K562 (cell line): ENCODE measurements around the gene ZNF687.

ENCODE experiments used
- HDAC2 ChIP-seq: fragments of 450-650 bp; IDR thresholded peaks from 2 replicates; pipeline ENCODE4 v1.6.1; 2016; ENCODE audit warnings: mild to moderate bottlenecking
- SETDB1 ChIP-seq: IDR thresholded peaks from one replicate; pipeline ENCODE4 v1.6.1; 2012; ENCODE audit warnings: low read length, control low read depth, inconsistent platforms
- YY1 ChIP-seq, 3 experiments: IDR thresholded peaks; 2 replicates each; pipeline ENCODE4 v1.6.1; 2011; ENCODE audit warnings: low read length in 2 of 3, mild to moderate bottlenecking in 2 of 3, moderate library complexity in 2 of 3, borderline replicate concordance in 1 of 3, control low read depth in 1 of 3, low read depth in 1 of 3; ENCODE audit not compliant: insufficient read depth in 3 of 3, insufficient replicate concordance in 2 of 3, control insufficient read depth in 1 of 3, insufficient read length in 1 of 3; ENCODE audit errors: extremely low read depth in 1 of 3

- TF ChIP-seq HDAC2 (no peak), YY1 (IDR thresholded peaks at IDR 0.05; ENCODE audit: borderline replicate concordance in 1 of 3, control insufficient read depth in 1 of 3, extremely low read depth in 1 of 3, insufficient read depth in 3 of 3, insufficient read length in 1 of 3, insufficient replicate concordance in 2 of 3, low read depth in 1 of 3, low read length in 2 of 3) (no peak), SETDB1 (no peak)
These were observed 32.2 kb downstream of the ZNF687 start for GRCh38 chr1:151314137-151314875.
